GM21367 (cell line): ENCODE data around the gene MYOM1.

Experiments used
- ATAC-seq: cut with Tn5 transposase; IDR thresholded peaks from one replicate; pipeline ENCODE4 v1.9.1; 2021; ENCODE audit not compliant: unreplicated experiment

The MYOM1 gene

DNA sequence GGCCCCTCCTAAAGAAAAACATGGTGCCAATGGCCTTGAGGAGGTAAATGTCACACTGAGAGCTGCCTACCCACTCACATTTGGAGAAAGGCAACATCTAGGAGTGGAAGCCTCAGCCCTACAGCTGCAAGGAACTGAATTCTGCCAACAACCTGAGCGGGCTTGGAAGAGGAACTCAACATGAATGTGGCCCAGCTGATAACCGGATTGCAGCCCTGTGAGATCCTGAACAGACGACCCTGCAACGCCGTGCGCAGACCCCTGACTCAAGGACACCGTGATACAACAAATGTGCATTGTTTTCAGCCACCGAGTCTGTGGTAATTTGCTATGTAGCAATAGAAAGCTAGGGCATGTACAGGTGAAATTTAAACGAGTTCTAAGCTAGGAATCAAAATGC lies 99.4 kb downstream of the MYOM1 start:
- ATAC-seq: no peak

DNA sequence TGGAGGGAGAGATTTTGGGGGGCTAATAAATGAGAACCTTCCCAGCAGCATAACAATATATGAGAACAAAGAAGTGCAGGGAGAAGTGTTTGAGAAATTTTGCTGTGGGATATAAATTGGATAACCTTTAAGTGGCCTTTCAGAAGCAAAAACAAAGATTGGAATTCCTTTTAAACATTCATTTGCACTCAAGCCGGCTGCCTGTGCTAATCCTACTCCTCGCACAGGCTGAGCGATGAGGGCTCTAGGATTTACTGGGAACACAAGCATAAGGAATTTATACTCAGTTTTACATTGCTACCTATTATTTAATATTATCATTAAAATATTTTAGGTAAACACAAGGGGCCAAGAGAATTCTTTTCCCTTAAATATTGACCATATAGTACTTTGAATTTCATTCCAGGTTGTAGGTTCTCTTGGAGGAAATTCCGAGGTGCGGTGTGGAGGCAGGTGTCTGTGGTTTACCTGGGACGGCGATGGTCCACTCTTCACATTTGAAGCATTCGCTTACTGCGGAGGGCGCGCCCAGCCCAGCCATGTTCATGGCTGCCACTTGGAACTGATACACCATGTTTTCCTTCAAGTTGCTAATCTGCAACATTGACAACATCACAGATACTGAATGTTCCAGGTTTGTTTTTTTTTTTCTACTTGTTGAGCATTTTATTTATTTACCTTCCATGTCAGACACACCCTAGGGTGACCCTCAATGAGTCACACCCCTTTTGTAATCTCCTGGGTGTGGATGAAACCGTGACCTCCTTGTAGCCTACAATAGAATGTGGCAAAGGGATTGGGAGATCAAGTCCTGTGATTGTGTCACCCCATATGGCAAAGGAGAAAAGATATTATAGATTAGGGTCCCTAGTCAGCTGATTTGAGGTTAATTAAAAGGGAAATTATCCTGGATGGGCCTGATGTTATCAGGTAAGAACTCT lies 100.1 kb downstream of the MYOM1 start:
- ATAC-seq: no peak

DNA sequence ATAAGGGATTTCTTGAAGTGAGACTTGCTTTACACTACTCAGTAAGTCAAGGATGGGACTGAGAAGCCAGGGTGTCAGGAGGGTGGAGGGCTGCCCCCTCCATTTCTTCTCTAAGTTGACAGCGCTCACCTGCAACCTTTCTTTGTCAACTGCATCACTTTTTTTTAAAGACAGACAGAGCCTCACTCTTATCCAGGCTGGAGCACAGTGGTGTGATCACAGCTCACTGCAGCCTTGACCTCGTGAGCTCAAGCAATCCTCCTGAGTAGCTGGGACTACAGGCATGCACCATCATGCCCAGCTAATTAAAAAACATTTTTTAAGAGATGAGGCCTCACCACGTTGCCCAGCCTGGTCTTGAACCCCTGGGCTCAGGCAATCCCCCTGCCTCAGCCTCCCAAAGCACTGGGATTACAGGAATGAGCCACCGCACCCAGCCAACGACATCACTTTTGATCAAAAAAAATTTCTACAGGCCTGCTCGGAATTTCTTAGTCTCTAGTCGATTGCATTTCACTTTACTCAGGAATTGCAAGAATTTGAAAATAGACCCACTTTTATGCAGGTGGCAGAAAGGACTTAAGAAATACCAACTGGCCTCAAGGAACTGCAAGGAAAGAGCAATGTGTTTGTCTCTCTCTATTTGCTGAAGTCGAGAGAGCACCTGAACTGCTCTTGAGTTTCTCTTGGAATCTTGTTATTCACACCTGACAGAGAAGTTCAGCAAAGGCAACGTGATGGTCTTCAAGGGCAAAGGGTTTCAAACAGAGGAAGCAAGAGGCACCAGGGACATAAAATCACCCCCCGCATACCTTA lies 101.4 kb downstream of the MYOM1 start:
- ATAC-seq: no peak

DNA sequence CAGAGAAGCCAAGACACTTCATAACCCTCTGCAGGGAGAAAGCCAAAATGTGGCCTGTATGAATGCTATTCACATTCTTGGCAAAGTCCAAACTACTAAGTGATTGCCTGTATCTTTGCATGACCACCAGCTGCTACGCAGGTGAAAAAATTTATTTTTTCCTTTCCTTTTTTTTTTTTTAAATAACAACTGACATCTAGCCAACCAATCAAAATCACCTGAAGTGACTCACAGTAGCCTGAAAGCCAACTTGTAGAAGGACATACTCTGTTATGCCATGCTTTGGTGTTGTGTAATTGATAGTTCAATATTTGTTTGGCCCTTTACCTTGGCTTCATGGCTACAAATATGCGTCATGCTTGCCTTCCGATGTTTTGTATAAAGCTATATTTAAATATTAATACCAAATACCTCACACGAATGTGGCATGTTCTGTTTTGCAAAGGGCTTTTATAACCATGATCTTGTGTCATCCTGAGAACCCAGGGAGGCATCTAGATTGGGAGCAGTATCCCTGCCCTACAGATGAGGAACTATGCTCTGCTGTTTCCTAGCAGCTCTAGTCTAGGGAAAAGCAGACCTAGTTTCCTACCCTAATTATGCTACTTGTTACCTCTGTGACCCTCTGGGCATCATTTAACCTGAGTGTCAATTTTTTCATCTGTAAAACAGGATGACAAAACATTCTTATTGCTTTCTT lies 102.1 kb downstream of the MYOM1 start:
- no peak for ATAC-seq

GRCh38 chr18:3115447-3116030 lies 104.2 kb downstream of the MYOM1 start:
- no peak for ATAC-seq

DNA sequence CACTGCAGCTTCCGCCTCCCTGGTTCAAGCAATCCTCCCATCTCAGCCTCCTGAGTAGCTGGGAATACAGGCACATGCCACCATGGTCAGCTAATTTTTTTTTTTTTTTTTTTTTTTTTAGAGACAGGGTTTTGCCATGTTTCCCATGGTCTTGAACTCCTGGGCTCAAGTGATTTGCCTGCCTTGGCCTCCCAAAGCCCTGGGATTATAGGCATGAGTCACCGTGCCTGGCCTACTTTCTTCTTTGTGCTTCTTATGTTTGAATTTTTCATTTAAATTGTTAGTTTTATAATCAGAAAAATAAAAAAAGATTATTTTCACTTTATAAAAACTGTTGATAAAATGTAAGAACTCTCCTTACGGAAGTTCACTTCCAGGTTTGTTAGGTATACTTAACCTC lies 105.3 kb downstream of the MYOM1 start:
- ATAC-seq: no peak

- no peak for ATAC-seq
Observed at GRCh38 chr18:3114026-3114425, 105.7 kb downstream of the MYOM1 start.

- ATAC-seq: no peak
Observed at GRCh38 chr18:3111523-3112240, 108.1 kb downstream of the MYOM1 start.

DNA sequence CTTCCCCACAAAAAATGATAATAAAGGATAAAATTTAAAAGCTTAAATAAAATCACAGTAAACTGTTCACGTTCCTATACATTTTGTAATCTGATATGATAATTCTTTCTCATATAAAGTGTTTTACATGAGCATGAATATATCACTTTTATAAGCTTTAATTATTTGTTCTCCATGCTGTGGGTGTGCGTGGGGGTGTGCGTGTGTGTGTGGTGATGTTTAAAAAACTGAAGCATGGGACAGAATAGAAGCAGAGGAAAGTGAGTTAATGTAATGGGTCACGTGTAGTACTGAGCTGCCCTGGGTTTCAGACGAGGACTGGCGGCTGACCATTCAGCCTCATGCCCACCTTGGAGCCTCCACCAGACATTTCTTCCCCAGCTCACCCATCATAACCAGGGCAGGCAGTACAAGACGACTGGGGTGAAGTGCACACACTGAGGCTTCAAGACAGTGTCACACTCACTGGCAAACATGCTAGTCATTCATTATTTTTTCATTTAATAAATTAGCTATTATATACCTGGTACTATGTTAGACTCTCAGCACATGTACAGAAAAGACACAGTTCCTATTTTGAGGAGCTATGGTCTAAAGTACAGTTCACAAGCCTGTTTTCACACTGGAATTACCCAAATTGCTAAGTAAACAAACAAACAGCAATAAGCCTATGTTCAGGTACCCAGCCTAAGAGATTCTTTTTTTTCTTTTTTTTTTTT lies 109.6 kb downstream of the MYOM1 start:
- ATAC-seq: no peak

DNA sequence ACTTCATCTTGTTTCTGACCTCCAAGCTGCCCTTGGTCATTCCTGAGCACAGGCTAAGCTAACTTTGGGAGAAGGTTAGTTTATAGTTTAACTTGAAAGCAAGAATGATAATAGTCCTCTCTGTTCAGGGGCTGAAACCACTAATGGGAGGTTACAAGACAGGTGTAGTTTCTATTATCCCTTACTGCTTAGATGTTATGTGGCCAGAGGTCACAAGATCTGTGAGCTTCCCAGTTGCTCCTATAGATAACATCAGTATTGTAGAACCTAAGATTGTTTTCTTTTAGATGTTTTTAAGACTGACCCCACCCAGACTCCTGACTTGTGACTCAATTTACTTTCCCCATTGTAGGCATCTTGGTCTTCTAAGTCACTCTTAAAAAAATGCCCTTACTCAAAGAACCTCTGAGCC lies 112.0 kb downstream of the MYOM1 start:
- no peak for ATAC-seq

DNA sequence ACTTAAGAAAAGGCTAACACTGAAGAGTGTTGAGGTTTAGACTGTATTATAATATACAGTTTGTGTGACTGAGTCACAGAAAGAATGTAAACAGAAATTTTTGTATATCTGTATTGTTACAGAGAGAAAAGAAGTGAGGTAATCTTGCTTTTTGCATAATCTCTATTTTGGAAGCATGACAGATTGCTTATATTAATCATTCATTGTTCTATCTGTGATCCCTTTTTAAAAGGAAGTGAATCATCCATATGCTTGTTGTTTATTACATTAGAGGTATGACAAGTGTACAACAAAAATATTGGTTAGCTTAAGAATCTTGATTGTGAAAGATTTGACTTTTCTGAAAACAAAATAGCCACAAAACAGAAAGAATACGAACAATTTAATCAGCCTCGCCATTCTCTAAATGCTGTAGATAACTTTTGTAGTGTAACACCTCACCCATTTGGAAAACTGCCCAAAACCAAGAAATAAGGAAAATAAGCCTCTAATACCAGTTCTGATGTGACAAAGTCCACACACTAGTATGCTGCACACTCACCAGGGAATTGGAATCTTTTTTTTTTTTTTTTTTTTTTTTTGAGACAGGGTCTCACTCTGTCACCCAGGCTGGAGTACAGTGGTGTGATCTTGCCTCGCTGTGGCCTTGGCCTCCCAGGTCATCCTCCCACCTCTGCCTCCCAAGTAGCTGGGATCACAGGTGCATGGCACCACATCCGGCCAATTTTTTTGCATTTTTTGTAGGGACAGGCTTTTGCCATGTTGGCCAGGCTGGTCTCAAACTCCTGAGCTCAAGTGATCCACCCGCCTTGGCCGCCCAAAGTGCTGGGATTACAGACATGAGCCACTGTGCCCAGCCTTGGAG lies 115.3 kb downstream of the MYOM1 start:
- ATAC-seq: no peak

GRCh38 chr18:3103576-3103975 lies 116.2 kb downstream of the MYOM1 start:
- no peak for ATAC-seq

DNA sequence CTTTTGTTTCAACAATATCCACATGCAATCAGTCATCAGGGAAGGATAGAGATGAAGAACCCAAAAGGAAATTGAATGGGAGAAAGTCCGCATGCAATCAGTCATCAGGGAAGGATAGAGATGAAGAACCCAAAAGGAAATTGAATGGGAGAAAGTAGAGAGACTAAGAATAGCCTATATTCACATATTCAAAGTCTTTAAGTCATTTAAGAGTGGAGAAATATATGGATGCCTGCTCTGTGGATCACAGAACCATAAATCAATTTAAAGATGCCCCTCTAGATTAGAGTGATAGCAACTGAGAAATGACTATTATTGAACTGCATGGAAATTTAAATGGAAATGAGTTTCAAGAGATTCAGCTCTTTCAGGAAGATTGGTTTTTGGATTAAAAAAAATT lies 116.8 kb downstream of the MYOM1 start:
- ATAC-seq: no peak

DNA sequence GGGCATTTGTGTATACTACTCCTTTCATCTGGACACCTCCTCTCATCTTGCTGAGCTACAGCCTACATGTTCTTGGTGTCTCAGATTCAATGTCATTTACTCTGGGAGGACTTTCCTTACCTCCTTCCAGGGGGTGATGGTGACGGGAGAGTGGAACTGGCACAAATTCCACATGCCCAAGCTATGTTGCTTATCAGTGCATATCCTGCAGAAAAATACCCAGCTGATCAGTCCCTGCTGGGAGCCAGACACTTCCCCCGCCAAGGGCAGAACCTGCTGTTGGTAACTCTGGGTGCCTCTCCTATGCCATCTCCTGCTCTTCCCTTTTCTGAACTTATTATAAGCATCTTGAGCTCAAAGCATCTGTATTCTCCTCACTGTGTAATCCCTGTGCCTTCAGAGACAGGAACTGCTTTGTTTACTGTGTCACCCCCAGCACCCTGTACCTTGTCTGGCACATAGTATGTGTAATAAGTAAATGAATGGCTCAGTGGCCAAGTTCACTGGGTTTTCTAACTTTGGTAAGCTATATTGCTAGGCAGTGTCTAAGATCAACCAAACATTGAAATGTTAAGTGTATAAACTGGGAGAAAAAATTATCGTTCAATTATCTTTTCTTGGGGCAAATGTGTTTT lies 119.2 kb downstream of the MYOM1 start:
- ATAC-seq: no peak

DNA sequence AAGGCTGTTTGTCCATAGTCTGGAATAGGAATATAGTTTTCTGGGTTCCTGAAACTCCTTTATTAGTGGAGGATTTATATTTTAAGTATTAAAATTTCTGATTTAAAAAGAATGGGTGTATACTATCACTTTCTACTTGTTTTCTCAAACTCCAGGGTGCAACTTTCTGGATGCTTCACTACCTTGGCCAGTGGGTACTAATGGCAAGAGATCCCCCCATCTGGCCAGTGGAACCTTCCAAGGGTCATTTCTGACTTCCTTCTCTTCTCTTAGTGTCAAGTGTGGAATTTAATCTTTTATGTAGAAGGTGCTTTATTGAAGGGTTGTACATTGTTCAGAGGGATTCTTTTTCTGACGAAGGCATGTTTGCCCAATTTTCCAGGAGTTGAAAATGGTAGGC lies 120.4 kb downstream of the MYOM1 start:
- no peak for ATAC-seq

DNA sequence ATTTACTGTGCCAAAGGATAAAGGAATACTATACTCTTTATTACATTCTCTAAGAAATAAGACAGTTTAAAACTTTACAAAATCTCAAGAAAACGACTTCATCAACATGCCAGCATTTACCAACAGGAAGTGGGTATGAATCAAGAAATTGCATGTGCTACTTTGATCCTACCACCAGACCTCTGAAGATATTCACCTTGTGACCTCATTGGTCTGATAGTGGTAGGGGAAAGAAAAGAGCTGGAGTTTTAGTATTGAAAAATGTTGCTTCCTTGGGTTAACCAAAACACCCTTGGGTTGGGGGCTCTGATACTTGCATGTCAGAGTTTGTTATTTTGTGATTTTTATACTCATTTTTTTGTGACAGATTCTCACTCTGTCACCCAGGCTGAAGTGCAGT lies 122.7 kb downstream of the MYOM1 start:
- no peak for ATAC-seq

- no peak for ATAC-seq
Observed at GRCh38 chr18:3095921-3096320, 123.8 kb downstream of the MYOM1 start.

- no peak for ATAC-seq
Observed at GRCh38 chr18:3094338-3094684, 125.5 kb downstream of the MYOM1 start.
